D721Med (cell line): ENCODE measurements around the gene RHBDD3.

Experiments
- DNase-seq: peaks from one replicate; pipeline ENCODE4 v3.0.0; 2011; ENCODE audit warnings: low spot score; ENCODE audit not compliant: insufficient read length
- FAIRE-seq: peaks from 2 replicates; lab custom pipeline; 2011; peaks lifted over from hg19 to GRCh38; lab: Jason Lieb, UNC
- CTCF ChIP-seq: IDR thresholded peaks from 2 replicates; pipeline ENCODE4 v1.5.1; 2012; ENCODE audit warnings: mild to moderate bottlenecking, control low read depth; ENCODE audit not compliant: insufficient read depth; ENCODE audit errors: missing control alignments

The RHBDD3 gene

GRCh38 chr22:29275819-29276565, 8.2 kb upstream of the RHBDD3 start:
- no peak for DNase-seq
- no peak for TF ChIP-seq CTCF
- no peak for FAIRE-seq

- FAIRE-seq (no peak), DNase-seq (no peak)
- no peak for TF ChIP-seq CTCF
These were observed 7.4 kb upstream of the RHBDD3 start for GRCh38 chr22:29275167-29275566.

- FAIRE-seq = no peak
- no peak for DNase-seq
- TF ChIP-seq CTCF = no peak
These were observed 4.8 kb upstream of the RHBDD3 start for GRCh38 chr22:29272624-29273023.

- no peak for FAIRE-seq
- TF ChIP-seq CTCF = no peak
- no peak for DNase-seq
These were observed 2.9 kb upstream of the RHBDD3 start for GRCh38 chr22:29270475-29271271.

- TF ChIP-seq CTCF = no peak
- no peak for FAIRE-seq
- no peak for DNase-seq
These were observed 2.1 kb upstream of the RHBDD3 start for GRCh38 chr22:29269731-29270474.

GRCh38 chr22:29269230-29269604, 1.4 kb upstream of the RHBDD3 start:
- FAIRE-seq = no peak
- DNase-seq = no peak
- no peak for TF ChIP-seq CTCF
